ENCODE results near the gene CCL19.

CCL19 gene

DNA sequence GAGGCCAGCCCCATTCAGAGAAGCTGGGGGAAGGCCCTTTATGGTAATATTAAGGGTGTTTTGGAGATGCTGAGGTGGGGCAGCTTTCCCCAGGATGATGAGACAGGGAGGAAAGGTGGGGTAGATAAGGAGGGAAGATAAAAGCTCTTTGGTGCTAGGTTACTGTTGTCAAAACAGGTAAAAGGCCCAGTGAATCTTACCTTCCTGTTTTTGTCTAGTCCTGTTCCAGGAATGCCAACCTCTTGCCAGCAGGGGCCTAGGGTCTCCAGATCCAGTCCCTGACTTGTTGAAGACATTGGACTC, 27.8 kb downstream of the CCL19 start:
- no peak for DNase-seq (ENCODE audit: low read depth in 3 of 3, low spot score in 1 of 3)

DNA sequence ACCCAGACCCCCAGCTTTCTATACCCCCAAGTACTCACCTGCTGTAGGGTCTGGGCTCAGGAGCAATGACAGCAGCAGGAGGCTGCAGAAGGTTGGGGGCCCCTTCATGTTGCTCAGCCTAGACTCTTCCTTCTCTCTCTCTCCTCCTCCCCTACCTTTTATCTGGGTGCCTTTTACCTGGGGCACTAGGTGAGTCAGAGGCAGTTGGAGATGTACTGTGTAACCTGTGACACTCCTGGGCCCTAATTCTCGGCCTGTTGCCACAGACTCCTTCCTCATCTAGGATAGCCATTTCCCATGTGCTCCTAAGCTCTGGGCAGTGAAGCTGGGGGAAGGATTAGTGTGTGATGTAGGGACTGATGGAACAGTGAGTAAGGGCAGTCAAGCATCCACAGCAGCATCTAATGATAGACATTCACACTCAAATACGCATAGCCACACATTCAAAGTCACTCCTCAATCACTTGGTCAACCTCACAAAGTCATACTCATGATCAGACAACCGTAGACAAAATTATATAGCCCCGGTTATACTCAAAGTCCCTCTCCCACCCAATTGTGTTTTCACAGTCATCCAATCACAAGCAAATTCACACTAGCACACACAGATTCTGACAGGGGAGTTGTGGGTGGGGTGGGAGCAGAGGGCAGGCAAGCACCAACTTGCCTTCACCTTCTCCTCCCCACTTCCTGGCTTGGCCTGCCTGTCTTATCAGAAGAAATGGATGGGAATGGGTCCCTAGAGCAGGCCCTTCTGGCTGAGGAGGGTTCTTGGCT, 28.4 kb downstream of the CCL19 start, which contains the start of gene CCL27:
TSS of gene CCL27 (minus strand) at position 132 of the 777 bp plus-strand sequence. CDS start at position 108, 24 bp downstream.
- no peak for DNase-seq (ENCODE audit: low read depth in 3 of 3, low spot score in 1 of 3)

DNA sequence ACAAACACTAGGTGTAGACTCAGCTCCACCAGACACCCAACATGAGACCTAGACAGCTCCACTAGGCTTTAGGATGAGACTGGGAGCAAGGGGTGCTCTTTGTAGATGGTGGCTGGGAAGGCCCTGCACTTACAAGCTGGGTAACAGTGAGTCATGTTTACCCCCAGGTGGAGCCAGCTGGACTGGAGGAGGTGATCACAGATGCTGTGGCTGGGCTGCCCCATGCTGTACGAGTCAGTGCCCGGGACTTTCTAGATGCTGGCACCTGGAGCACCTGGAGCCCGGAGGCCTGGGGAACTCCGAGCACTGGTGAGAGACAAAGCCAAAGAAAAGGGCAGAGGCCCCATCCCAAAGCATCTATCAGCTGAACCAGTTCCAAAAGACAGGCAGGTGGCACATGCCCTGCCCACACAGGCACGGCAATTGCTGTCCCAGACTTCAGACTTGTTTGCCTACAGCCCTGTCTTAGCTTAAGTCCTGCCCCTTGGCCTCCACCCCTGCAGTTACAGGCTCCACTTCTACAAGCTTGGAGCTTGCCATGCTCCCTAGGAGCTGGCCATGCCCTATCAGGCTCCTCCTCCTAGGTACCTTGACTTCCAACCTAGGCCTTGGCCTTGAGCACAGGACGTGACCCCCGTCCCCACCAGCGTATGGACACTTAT, 31.4 kb downstream of the CCL19 start:
- no peak for DNase-seq (ENCODE audit: low read depth in 3 of 3, low spot score in 1 of 3)

DNA sequence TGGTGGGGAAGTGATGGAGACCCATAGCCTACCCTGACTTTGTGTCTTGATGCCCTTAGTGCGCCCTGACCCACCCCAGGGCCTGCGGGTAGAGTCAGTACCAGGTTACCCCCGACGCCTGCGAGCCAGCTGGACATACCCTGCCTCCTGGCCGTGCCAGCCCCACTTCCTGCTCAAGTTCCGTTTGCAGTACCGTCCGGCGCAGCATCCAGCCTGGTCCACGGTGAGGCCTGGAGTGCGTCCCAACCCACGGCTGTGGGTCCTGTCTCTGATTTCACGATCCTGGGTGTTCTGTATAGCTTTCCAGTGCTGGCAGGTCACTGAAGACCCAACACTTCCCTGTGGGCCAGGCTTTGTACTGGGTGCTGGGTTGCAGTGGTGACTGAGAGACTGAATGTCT, 32.6 kb downstream of the CCL19 start:
- DNase-seq (ENCODE audit: low read depth in 3 of 3, low spot score in 1 of 3) = no peak

DNA sequence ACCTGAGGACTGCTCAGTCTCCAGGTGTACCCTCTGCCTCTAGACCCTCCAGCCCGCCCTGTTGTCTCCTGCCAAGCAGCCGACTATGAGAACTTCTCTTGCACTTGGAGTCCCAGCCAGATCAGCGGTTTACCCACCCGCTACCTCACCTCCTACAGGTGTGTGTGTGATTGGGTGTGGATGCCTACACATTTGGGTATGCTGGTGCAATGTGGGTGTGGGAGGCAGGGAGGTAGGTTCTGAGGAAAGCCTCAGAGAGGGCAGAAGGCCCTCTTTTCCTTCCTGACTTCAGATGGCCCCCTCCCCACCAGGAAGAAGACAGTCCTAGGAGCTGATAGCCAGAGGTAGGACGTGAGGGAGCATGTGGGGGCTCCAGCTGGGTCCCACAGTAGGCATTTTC, 34.1 kb downstream of the CCL19 start:
- DNase-seq (ENCODE audit: low read depth in 3 of 3, low spot score in 1 of 3) = no peak

DNA sequence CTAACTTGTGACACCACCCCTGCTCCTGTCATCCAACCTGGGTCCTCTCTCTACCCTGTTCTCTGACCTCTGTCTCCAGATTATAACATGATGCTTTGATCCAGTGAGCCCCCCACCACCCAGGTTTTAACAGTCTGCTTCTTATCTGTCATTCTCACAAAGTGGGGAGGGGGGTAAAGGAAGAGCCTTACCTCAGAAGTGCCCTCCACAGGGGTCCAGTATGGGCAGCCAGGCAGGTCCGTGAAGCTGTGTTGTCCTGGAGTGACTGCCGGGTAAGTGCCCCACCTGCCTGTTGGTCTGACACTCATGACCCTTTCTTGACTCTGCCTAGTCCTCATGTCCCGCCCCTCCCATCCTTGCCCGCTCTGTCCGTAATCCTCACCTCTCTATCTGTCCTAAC, 35.7 kb downstream of the CCL19 start:
- no peak for DNase-seq (ENCODE audit: low read depth in 3 of 3, low spot score in 1 of 3)

DNA sequence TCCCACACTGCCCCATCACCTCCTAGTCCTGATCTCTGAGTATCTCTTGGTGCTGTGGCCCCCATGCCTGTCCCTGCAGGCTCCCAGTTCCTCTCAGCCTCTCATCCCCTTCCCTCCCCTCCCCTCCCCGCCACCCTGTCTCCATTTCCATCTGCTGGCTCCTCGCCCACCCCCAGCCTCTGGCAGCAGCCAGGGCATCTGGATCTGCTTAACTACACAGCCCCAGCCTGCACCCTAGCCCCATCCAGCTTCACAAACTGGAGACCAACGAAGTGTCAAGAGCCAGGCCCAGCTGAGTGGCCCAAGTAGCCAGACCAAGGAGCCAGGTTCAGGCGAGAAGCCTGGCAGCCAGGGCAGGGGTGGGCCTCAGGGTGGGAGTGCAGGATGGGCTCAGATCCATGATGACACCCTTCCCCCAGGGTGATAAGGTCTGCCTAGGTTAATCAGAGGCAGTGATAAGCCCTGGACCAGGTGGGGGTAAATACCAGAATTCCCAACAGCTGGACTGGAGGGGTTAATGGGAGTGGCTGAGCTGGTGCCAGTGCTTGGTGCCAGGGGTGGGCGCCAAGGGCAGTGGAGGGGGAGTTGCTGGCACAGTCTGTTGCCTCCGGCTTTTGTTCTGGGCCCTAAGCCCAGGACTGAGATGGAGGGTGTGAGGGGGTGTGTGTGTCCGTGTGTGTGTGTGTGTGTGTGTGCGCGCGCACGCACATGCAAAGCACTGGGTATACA, 36.6 kb downstream of the CCL19 start:
- no peak for DNase-seq (ENCODE audit: low read depth in 3 of 3, low spot score in 1 of 3)

DNA sequence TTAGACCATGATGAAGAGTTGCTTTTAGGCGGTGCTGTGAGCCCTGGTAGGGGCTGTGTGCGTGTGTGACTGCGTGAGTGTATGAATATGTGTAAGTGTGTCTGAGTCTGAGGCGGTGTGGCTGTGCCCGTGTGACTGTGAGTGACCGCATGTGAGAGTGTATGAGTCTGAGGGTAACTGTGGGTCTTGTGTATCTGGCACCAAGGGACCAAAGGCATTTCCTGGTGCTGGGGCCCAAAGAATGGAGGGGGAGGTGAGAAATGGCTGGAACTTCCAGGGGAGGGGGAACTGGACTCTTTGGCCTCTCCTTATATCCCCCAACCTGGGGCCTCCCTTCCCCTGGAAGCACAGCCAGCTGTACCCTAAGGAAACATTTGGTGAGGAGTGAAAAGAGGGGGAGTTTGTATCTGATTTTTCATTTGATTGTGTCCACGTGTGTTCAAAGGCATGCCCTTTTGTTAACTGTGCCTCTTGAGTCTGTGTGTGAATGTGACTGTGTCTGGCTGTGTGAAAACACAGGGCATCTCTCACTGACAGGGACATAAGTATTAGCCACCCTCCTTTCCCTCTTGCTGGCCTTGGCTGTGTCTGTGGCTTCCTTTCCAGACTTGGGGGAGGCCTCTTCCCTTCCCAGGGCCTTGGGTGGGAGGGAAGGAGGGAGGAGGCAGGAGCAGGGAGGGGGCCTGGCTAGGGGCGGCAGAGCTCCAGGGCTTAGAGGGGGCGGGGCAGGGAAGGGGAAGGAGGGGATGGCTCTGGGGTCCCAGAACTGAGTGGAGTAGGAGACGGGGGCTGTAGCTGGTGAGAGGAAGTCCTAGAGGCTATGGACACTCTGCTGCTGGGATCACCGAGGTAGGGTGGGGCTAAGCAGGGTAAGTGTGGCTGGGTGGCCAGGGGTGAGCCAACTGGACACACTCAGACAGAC, 37.7 kb downstream of the CCL19 start:
- no peak for DNase-seq (ENCODE audit: low read depth in 3 of 3, low spot score in 1 of 3)

DNA sequence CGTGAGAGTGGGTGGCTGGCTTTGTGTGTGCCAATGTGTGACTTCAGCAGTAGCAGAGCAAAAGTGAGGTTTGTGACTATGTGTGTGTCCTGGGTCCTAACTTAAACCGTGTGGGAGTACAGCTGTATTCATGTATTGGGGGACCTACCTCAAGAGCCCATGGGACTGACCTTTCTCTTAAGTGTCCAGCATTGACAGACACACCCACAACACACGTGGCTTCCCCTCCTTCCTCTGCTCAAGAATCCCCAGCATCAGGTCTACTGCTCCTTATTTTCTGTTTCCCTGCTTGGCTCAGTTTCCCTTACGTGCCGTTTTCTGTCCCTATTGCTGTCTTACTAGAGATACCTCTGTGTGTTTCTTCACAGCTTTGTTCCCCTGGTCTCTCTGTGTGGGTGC, 38.5 kb downstream of the CCL19 start:
- no peak for DNase-seq (ENCODE audit: low read depth in 3 of 3, low spot score in 1 of 3)

DNA sequence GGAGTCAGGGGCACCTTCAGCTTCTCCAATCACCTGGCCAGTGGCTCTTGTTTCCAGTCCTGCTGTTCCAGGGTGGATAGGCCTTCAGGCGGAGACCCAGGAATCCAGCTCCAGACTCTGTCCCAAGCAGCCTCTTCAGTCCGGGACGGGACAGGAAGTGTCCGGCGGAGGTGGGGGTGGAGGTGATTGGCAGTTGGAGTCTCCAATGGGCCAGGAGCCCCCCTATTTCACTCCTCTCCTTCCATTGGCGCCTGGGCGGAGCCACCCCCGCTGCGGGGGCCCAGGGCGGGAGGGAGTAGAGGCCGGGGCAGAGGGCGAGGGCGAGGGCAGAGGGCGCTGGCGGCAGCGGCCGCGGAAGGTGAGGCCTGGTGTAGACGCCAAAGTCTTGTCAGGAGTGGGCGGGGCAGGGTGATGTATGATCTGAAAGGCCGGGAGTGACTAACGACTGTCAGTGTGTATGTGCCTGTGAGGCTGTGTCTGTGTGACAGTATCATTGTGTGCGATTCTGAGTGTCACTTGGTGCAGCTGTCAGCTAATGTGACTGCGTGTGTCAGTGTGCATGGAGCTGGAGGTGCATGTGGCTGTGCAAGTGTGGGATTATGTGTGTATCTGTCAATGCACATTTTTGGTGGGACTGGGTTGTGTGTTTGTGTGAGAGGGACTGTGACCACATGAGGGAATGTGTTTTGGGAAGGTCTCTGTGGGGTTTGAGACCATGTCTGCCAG, 39.0 kb downstream of the CCL19 start, which contains the start of gene IL11RA:
TSS of gene IL11RA (plus strand) at position 310 of the 726 bp plus-strand sequence. CDS start 3,033 bp downstream, outside the sequence.
- peak in 1 of 3 donors; percentile 29 for DNase-seq (ENCODE audit: low read depth in 3 of 3, low spot score in 1 of 3)

DNA sequence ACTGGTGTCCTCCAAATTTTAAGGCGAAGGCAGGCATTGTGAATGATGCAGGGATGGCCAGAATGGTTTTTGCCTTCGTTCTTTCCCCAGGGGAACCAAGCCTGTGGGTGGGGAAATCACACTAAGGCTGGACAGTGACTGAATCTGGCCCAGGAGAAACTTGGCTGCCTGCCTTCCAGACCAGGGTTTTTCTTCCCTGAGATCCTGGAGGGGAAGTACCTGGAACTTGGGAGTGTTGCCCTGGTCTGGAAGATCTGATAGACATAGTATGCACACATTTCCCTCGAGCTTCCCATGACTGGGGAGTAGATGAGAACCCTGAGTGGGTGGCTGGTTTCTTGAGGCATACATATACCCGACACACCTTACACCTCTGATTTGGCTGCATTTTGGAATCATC, 39.8 kb downstream of the CCL19 start:
- no peak for DNase-seq (ENCODE audit: low read depth in 3 of 3, low spot score in 1 of 3)

DNA sequence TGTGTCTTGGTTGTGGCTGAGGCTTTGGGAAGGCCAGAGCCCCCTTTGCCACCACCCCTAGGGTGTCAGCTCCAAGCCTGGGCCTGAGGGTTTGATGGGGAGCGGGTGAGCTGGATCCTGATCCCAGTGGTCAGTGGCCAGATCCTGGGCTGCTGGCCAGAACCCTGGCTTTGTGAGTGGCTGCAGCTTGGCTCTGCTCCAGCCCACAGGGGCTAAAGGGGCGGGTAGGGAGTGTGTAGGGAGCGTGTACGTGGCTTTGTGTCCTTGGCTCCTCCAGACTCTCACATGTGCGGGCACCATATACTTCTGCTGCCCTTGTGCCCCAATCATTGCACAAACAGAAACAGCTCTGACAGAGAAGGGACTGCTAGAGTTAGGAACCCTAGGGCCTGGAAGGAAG, 40.3 kb downstream of the CCL19 start:
- no peak for DNase-seq (ENCODE audit: low read depth in 3 of 3, low spot score in 1 of 3)

DNA sequence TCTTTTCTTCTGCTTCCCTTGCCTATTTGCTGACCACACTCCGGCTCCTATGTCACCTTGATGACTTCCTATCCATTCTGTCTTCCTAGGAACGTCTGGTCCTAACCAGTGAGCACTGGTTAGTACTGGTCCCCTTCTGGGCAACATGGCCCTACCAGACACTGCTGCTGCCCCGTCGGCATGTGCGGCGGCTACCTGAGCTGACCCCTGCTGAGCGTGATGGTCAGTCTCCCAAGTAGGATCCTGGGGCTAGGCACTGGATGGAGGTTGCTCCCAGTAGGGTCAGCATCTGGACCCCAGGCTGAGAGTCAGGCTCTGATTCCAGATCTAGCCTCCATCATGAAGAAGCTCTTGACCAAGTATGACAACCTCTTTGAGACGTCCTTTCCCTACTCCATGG, 42.4 kb downstream of the CCL19 start:
- DNase-seq (ENCODE audit: low read depth in 3 of 3, low spot score in 1 of 3) = no peak

DNA sequence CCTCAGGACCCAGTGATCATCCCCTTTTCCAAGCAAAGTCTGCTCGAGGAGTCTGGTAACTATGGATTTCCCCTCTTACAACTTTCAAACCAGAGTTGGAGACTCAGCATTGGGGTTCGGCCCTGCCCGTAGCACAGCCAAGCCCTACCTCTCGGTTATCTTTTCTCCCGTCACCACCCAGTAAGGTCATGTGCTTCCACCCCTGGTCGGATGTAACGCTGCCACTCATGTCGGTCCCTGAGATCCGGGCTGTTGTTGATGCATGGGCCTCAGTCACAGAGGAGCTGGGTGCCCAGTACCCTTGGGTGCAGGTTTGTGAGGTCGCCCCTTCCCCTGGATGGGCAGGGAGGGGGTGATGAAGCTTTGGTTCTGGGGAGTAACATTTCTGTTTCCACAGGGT, 43.4 kb downstream of the CCL19 start:
- no peak for DNase-seq (ENCODE audit: low read depth in 3 of 3, low spot score in 1 of 3)

DNA sequence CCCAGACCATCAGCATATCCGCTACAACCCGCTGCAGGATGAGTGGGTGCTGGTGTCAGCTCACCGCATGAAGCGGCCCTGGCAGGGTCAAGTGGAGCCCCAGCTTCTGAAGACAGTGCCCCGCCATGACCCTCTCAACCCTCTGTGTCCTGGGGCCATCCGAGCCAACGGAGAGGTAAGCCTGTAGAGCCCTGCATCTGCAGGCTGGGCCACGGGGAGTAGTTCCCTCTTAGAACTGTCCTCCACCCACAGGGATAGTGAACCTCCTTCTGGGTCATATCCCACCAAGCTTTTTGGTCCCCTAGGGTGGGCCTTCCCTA, 44.0 kb downstream of the CCL19 start:
- no peak for DNase-seq (ENCODE audit: low read depth in 3 of 3, low spot score in 1 of 3)

DNA sequence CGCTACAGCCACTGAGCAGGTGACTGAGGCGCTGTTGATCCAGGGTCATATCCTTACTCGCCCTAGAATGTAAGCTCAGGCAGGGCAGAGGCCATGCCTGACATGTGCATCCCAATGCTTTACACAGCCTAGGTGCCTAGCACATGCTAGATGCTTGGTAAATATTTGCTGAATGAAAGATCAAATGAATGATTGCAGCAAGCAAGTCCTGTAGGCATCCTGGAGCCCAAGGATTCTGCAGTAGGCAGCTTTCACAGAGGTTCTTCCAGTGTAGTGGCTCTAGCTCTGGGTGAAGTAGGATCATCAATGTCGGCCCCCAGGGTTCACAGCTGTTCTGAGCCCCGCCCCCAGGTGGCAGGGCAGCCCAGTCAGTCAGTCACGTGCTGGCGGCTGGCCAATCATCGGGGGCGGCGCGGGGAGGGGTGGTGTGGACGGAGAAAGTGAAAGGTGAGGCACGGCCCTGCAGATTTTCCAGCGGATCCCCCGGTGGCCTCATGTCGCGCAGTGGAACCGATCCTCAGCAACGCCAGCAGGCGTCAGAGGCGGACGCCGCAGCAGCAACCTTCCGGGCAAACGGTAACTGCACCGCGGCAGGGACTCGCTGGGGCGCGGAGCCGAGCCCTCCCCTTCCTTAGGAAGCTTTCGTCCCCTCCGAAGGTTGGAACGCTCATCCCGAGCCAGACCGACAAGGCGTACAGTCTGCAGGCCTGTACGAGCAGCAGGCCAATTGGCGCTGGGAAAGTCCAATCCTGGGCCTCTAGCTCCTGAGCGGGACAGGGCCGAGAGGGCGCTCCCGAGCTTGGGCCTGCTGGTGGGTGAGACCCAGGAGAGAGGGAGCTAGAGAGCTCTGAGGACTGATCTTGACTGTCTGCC, 44.6 kb downstream of the CCL19 start, which contains the start of gene GALT:
TSS of gene GALT (plus strand) at position 465 of the 873 bp plus-strand sequence. CDS start at position 495, 30 bp downstream.
- peak; percentile 92 to 98 (median 94) for DNase-seq (ENCODE audit: low read depth in 3 of 3, low spot score in 1 of 3)

DNA sequence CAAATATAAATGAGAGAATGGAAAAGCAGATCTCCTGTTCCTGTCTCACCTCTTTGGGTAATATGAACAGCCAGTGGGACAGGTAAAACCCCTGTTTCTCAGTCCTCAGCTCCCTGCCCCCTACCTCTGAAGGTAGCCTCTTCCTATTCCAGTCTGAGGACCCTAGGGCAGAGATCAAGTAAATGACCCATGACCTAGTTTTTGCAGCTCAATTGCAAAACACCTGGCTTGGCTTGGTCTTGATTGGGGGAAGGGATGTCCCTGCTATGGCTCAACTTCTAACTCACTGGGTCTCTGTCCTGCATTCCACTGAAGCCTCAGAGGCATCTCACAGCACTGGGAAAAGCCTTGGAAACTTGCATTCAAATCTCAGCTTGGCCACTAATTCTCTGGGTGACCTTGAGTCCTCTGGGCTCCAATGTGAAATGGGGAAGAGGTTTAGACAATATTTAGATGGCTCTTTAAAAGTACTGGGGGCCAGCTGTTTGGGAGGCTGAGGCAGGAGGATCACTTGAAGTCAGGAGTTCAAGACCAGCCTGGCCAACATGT, 46.2 kb downstream of the CCL19 start:
- no peak for DNase-seq (ENCODE audit: low read depth in 3 of 3, low spot score in 1 of 3)

DNA sequence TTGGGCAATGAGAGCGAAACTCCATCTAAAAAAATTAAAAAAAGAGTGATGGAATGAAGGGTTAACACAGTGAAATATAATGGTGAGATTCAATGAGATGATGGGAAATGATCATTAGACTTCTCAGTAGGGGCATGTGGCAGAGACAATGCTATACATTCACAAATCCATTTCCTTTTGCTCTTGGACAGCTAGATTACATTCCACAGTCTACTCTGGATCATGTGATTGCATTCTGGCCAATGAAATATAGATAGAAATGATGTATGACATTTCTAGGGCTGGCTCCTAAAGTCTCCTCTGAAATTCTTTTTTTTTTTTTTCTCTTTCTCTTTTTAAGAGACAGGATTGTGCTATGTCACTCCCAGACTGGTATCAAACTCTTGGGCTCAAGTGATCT, 48.4 kb downstream of the CCL19 start:
- DNase-seq (ENCODE audit: low read depth in 3 of 3, low spot score in 1 of 3) = no peak

All from stimulated activated CD4-positive, alpha-beta T cell treated with anti-CD3 and anti-CD28 coated beads, TNF-alpha, amount 100 ng/mL, for 1 hour (primary cell).